Activated CD4-positive, alpha-beta memory T cell treated with anti-CD3 and anti-CD28 coated beads, Interleukin-2, amount 10 ng/mL, durations not matched to agents 7 days and 5 days (primary cell): ENCODE measurements around the gene PDXK. TPM values are rescaled to one million over a fixed set of nuclear protein-coding genes. Genes with fewer than 3 reads are reported as not detected.

ENCODE experiments used
- CTCF ChIA-PET: fragments of 350-600 bp; sonication (Branson Sonifier 250); formaldehyde crosslinking; loops from one replicate; lab custom pipeline; 2021; ENCODE audit warnings: antibody characterized with exemption, inconsistent platforms; lab: Charles Lee
- POLR2A ChIA-PET: fragments of 350-600 bp; sonication (Branson Sonifier 250); formaldehyde crosslinking; loops from one replicate; lab custom pipeline; 2021; ENCODE audit warnings: antibody characterized with exemption; lab: Charles Lee
- DNase-seq: peaks from one replicate; pipeline ENCODE4 v3.0.0-alpha.2; 2020
- H3K27ac Mint-ChIP-seq: one replicate; pipeline ENCODE4 v1.8.0; 2021; ENCODE audit warnings: mild to moderate bottlenecking, mixed read lengths
- H3K27me3 Mint-ChIP-seq: one replicate; pipeline ENCODE4 v1.8.0; 2021; ENCODE audit warnings: mixed read lengths
- H3K36me3 Mint-ChIP-seq: one replicate; pipeline ENCODE4 v1.8.0; 2021; ENCODE audit warnings: low read depth, mixed read lengths
- H3K4me1 Mint-ChIP-seq: one replicate; pipeline ENCODE4 v1.8.0; 2021; ENCODE audit warnings: mixed read lengths
- H3K4me3 Mint-ChIP-seq: one replicate; pipeline ENCODE4 v1.8.0; 2021; ENCODE audit warnings: mild to moderate bottlenecking, mixed read lengths
- H3K9me3 Mint-ChIP-seq: one replicate; pipeline ENCODE4 v1.8.0; 2021; ENCODE audit warnings: mixed read lengths
- total RNA-seq, 2 experiments: library from RNA; stranded (reverse); gene quantifications; one replicate each; pipeline ENCODE4 v1.2.3, GENCODE V29; 2021

Gene PDXK
- total RNA-seq, 2 experiments from 2014 or later = 94.1 to 95.0 TPM

DNA sequence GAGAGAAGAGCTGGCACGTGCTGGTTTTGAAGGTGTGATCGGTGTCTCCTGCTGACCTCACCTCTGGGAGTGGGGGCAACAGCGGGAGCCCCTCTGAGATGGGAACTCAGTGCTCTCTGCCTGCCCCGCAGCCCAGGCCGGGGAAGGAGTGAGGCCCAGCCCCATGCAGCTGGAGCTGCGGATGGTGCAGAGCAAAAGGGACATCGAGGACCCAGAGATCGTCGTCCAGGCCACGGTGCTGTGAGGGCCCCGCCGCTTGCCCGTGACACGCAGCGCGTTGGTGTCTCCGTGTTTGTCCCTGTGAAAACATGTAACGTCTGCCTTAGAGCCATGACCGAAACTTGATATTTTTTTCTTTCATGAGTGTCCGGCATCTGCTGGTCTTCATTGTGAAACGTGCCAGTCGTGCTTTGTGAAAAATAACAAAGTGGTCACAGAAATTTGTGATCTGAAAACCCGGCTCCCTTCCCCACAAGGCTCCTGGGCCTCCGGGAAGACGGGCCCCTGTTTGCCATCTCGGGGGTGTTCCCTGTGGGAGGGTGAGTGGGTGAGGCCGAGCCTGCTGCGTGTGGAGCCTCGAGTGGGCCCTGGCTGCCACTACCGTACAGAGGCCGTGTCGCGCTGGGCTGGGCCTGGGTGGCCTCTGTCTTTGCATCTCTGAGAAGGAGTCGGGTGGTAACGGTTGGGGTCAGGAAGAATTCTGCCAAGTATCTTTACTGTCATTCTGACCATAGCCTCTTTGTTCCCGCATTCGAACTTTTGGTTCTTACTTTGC lies 37.1 kb downstream of the PDXK start:
- Mint-ChIP-seq H3K27me3 (no peaks in the 10 kb centered on the region), H3K27ac (no peak overlapping the region), H3K4me1 (no peaks in the 10 kb centered on the region), H3K36me3 (peaks cover 35% of the 10 kb centered on the region), H3K9me3 (no peaks in the 10 kb centered on the region), H3K4me3 (no peak overlapping the region)
- ChIA-PET POLR2A (no interaction called here), CTCF (no interaction called here)
- DNase-seq = no peak

DNA sequence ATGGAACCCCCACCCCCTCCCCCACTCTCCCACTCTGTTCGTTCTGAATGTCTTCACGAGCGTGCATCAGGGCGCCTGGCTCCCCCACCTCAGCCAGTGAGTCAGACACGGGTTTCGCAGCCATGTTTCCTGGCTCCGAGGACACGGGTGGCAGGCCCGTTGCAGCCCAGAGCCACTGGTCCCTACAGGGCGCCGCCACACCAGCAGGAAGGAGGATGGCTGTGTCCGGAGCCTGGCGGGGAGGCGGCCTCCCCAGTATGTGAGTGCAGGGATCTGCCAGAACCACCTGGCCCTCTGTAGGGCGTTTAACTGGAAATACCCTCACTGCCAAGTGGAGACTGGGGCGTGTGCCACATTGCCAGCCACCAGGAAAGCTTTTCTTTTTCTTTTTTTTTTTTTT lies 38.7 kb downstream of the PDXK start:
- Mint-ChIP-seq H3K36me3 (peaks cover 32% of the 10 kb centered on the region), H3K4me1 (no peaks in the 10 kb centered on the region)
- POLR2A ChIA-PET = no interaction called here

DNA sequence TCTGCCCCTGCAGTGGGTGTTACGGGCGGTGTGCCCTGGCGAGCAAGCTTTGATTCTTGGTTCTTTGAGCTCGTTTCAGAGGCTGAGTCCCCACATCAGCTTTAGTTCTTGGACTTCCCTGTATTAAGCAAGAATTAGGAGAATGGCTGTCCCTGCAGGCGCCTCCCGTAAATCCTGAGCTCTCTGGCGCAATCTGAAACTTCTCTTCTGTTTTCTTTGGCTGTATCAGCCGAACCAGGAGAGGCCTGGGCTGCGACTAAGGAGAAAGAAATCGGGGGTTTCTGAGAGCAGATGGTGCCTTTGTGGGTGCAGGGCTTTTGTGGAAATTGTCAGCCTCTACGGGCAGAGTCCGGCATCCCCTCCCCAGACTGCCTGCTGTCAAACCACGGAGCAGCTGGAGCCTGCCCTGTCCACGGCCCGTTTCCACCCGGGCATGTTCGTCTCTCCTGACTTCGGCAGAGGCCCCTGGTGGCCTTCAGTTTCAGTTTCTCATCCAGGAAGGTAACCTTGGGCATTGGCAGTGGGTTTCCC lies 39.2 kb downstream of the PDXK start:
- peaks cover 28% of the 10 kb centered on the region for H3K36me3 Mint-ChIP-seq
- no peak for DNase-seq
- no peaks in the 10 kb centered on the region for H3K27me3 Mint-ChIP-seq
- no peaks in the 10 kb centered on the region for H3K4me1 Mint-ChIP-seq
- H3K4me3 Mint-ChIP-seq = no peak overlapping the region
- CTCF ChIA-PET = interaction anchor here (0.8 kb wide), 1 partner anchor 51 kb away, joined by 3 read pairs; no protein-coding TSS in a partner anchor
- POLR2A ChIA-PET = no interaction called here
- H3K27ac Mint-ChIP-seq = no peak overlapping the region
- H3K9me3 Mint-ChIP-seq = no peaks in the 10 kb centered on the region

More for the DNA sequence above, 38.7 kb downstream of the PDXK start:
- CTCF ChIA-PET = no interaction called here
- no peak for DNase-seq
- no peak overlapping the region for H3K4me3 Mint-ChIP-seq
- no peaks in the 10 kb centered on the region for H3K27me3 Mint-ChIP-seq
- no peaks in the 10 kb centered on the region for H3K9me3 Mint-ChIP-seq
- no peak overlapping the region for H3K27ac Mint-ChIP-seq

DNA sequence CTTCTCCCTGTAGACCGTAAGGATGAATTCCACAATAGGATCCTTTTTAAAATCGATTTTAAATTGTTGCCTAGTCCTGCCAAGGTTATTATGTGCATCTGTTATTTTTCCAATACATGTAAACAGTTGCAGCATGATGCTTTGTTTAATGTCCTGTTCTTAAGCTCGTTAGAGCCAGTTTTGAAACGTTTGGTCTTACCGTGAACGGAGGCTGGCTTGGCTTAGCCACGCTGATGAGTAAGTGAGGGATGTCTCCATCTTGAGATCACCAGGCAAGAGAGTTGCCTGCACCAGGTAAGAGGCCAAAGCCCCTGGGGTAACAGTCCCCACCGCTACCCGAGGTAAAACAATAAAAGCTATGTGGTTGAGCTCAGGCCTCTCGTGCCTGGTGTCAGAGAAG lies 39.9 kb downstream of the PDXK start:
- POLR2A ChIA-PET = interaction anchor here (0.6 to 1.1 kb wide), 2 partner anchors 14 to 904 kb away, joined by 3 read pairs; no protein-coding TSS in a partner anchor
- no peaks in the 10 kb centered on the region for H3K27me3 Mint-ChIP-seq
- no peak for DNase-seq
- no peak overlapping the region for H3K4me3 Mint-ChIP-seq
- CTCF ChIA-PET = no interaction called here
- H3K9me3 Mint-ChIP-seq = no peaks in the 10 kb centered on the region
- no peak overlapping the region for H3K27ac Mint-ChIP-seq
- H3K36me3 Mint-ChIP-seq = peaks cover 24% of the 10 kb centered on the region
- no peaks in the 10 kb centered on the region for H3K4me1 Mint-ChIP-seq

DNA sequence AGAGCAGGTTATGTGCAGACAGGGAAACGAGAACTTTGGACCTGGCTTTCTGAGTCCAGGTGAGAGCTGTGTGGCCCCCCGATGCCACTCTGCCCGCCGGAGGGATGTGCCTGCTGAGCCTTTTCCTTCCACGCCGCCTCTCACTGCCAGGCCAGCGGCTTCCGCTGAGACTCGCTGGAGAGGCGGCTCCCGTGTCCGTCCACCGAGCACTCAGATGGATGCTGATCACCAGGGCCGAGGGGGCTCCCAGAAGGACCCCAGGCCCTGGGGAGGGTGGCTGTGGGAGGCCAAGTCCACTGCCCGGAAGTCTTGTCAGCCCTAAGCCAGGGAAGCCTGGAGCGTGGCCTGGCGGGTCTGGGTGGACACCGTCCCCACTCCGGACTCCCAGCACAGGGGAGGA lies 40.7 kb downstream of the PDXK start:
- ChIA-PET POLR2A (interaction anchor here (0.6 to 1.1 kb wide), 2 partner anchors 13 to 905 kb away, joined by 3 read pairs; no protein-coding TSS in a partner anchor), CTCF (no interaction called here)
- H3K27ac Mint-ChIP-seq = no peak overlapping the region
- no peaks in the 10 kb centered on the region for H3K27me3 Mint-ChIP-seq
- H3K36me3 Mint-ChIP-seq = peaks cover 17% of the 10 kb centered on the region
- no peaks in the 10 kb centered on the region for H3K4me1 Mint-ChIP-seq
- no peak for DNase-seq
- no peak overlapping the region for H3K4me3 Mint-ChIP-seq
- no peaks in the 10 kb centered on the region for H3K9me3 Mint-ChIP-seq

DNA sequence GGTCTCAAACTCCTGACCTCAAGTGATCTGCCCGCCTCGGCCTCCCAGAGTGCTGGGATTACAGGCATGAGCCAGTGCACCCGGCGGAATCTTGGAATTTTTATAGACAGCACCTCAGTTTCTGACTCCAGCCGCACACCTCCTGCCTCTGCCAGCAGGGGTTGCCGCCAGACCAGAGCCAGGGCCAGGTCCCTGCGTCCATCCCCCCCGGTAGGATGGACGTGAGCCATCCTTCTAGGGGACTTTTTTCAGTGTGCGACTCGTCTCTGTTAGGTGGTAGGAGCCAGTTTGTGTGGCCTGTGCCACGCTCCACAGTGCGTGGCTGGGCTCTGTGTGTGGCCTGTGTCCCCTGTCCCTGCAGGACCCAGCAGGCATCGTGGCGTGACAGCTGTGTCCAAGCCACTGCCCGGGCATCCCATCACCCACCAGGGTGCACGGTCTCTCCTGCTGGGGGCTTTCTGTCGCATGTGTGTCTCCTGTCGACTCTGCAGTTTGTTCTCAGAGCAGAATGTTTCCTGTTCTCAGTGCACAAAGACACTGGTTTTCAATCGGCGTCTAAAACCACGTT lies 41.5 kb downstream of the PDXK start:
- no peak for DNase-seq
- Mint-ChIP-seq H3K4me3 (no peak overlapping the region), H3K27ac (no peak overlapping the region), H3K4me1 (no peaks in the 10 kb centered on the region), H3K27me3 (no peaks in the 10 kb centered on the region), H3K36me3 (peaks cover 15% of the 10 kb centered on the region), H3K9me3 (no peaks in the 10 kb centered on the region)
- ChIA-PET CTCF (no interaction called here), POLR2A (no interaction called here)

DNA sequence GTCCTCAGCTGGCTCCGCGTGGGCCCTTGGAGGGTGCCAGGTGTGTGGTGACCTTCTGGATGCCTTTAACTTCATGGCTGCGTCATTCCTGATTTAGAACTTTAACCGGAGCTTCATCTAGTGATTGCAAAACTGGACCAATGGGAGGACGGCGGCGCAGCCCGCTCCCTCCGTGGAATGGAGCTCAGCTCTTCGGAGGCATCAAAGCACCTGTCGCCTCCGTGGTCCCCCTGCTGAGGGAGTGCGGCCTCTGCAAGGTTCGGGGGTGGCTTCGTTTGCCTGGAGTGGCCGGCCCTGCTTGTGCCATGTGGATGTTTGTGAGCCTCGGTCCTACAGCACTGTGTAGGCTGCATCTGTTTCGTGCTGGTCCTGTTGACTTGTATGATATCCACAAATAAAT lies 43.0 kb downstream of the PDXK start:
- ChIA-PET CTCF (no interaction called here), POLR2A (interaction anchor here (1.2 kb wide), 1 partner anchor 41 kb away, joined by 3 read pairs; no protein-coding TSS in a partner anchor)
- no peak overlapping the region for H3K4me3 Mint-ChIP-seq
- H3K27me3 Mint-ChIP-seq = no peaks in the 10 kb centered on the region
- H3K9me3 Mint-ChIP-seq = no peaks in the 10 kb centered on the region
- peaks cover 6% of the 10 kb centered on the region for H3K36me3 Mint-ChIP-seq
- no peaks in the 10 kb centered on the region for H3K4me1 Mint-ChIP-seq
- DNase-seq = no peak
- no peak overlapping the region for H3K27ac Mint-ChIP-seq

DNA sequence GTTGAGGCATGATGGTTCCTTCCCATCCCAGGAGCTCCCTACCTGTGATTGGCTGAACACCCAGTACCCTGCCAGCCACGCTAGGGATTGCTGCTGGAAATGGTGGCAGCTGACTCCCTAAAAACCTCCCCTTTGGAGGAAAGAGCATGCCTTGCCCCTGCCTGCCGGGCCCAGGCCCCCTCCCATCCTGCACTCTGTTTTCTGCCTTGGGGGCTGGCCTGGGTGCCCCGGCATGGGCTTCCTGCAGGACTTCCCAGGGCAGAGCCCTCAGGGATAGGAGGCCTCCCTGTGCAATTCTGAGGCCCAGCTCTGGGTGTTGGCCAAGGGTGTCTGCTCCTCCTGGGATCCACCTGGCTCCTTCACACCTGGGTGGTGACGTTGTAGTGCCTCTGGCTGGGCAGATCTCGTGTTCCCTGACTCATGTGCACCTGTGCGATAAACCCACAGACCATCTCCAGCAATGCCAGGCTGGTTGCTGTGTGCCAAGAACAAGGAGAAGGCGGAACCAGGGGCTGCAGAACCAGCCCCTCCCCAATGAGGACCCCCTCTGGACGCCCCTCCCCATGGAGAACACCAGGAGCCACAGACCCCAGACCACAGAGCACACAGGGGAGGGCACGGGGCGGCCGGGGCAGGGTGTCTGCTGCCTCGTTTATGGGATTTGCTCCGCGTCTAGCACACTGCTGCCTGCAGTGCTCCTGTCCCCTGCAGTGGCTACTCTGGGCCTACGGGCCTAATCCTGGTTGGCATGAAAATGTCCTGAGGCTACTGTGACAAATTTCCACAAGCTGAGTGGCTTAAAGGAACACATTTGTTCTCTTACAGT lies 43.6 kb downstream of the PDXK start:
- H3K27ac Mint-ChIP-seq = no peak overlapping the region
- H3K4me3 Mint-ChIP-seq = no peak overlapping the region
- H3K27me3 Mint-ChIP-seq = no peaks in the 10 kb centered on the region
- H3K36me3 Mint-ChIP-seq = peaks cover 6% of the 10 kb centered on the region
- CTCF ChIA-PET = no interaction called here
- no peak for DNase-seq
- H3K4me1 Mint-ChIP-seq = no peaks in the 10 kb centered on the region
- H3K9me3 Mint-ChIP-seq = no peaks in the 10 kb centered on the region
- POLR2A ChIA-PET = interaction anchor here (1.2 kb wide), 1 partner anchor 42 kb away, joined by 3 read pairs; no protein-coding TSS in a partner anchor

DNA sequence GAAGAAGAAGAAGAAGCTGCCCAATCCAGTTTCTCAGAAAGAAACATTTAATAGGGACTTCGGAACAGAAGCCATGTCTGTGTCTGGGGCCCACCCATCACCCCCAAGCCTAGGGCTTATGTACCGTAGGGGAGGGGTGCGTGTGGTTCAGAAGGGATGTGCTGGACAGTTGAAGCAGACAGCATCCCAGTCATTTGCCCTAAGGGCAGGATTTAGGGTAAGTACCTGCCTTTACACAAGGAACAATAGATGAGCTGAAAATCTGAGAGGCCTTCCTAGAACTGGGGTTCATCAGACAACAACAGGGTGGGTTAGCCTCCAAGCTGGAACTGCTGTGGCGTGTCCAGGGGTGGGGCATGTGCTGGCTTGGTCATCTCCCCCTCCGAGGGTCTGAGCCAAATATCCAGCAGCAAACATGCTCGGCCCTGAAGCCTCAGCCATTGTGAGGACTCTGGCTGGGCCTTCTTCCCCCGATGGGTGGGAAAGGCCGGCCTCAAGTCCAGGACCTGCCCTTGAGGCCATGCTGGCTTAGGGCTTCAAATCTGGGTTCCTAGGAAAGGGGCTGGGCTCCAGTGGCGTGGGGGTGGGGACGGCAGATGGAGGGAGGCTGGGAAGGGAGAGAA lies 45.1 kb downstream of the PDXK start:
- DNase-seq = no peak
- POLR2A ChIA-PET = no interaction called here
- Mint-ChIP-seq H3K27ac (no peak overlapping the region), H3K27me3 (no peaks in the 10 kb centered on the region), H3K4me3 (no peak overlapping the region), H3K4me1 (no peaks in the 10 kb centered on the region), H3K9me3 (no peaks in the 10 kb centered on the region), H3K36me3 (peaks cover 6% of the 10 kb centered on the region)
- CTCF ChIA-PET = no interaction called here

DNA sequence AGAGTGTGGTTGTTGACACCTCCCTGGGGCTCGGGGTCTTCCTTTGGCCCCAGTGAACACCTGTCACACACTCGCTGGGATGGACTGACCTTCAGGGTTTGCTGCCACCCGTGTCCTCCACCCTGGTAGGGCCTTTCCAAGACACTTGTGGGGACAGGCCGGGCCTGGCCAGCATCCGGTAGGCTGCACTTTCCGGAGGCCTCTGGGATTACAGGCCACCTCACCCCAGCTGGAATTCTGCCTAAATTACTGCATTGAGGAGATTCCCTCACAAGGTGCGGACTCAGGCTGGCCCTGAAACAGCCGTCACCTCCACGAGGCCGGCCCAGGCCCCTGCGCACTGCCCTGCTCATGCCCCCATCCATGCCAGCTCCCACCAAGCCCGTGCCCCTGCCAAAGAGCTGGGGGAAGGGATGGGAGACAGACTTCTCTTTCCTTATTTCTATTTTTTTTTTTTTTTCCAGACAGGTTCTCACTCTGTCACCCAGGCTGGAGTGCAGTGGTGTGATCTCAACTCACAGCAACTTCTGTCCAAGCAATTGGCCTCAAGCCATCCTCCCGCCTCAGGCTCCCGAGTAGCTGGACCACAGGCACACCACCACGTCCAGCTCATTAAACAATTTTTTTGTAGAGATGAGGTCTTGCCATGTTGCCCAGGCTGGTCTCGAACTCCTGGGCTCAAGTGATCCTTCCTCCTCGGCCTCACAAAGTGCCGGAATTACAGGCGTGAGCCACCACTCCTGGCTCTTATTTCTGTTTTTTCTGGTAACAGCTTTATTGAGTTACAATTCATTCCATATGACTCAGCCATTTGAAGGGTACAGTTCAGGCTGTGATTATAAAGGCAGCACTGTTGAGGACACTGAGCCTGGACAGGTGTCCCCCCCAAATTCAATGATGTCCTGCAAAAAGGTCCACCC lies 45.9 kb downstream of the PDXK start:
- POLR2A ChIA-PET = no interaction called here

DNA sequence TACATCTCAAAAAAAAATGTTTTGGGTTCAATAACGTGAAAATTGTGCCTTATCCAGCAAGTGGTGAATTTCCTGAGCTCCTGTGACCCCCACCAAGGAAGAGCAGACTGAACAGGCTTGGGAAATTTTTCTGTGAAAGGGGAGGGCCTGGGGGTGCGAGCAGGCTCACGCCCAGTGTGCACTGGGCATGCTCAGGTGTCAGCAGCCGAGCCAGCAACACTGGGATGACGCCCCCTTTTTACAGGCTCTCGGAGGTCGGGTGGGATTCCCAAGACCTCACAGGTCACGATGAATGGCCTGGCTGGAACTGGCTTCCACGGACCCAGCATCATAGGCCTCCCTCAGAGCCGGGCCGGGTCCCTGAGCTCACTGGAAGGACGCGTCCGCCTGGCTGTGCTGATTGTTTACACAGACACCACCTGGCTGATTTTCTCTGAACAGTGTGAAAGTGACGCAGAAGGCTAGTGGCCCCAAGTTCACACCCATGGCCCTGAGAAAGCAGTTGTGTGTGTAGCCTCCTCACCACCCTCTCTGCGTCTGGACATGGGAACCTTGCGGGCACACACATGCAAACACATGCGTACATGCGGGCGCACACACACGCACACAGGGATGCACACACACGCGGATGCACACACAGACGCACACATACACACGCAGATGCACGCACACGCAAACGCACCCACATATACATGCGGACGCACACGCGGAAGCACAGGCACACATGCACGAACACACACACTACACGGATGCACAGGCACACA lies 48.0 kb downstream of the PDXK start:
- peaks cover 8% of the 10 kb centered on the region for H3K36me3 Mint-ChIP-seq
- H3K4me1 Mint-ChIP-seq = peaks cover 4% of the 10 kb centered on the region
- H3K9me3 Mint-ChIP-seq = no peaks in the 10 kb centered on the region
- DNase-seq = no peak
- H3K27ac Mint-ChIP-seq = no peak overlapping the region
- ChIA-PET CTCF (no interaction called here), POLR2A (no interaction called here)
- no peak overlapping the region for H3K4me3 Mint-ChIP-seq
- no peaks in the 10 kb centered on the region for H3K27me3 Mint-ChIP-seq

More for the DNA sequence above, 45.9 kb downstream of the PDXK start:
- no peaks in the 10 kb centered on the region for H3K27me3 Mint-ChIP-seq
- H3K4me1 Mint-ChIP-seq = no peaks in the 10 kb centered on the region
- no peak overlapping the region for H3K27ac Mint-ChIP-seq
- no peak for DNase-seq
- CTCF ChIA-PET = no interaction called here
- no peak overlapping the region for H3K4me3 Mint-ChIP-seq
- H3K9me3 Mint-ChIP-seq = no peaks in the 10 kb centered on the region
- peaks cover 6% of the 10 kb centered on the region for H3K36me3 Mint-ChIP-seq
